Measurements from ENCODE around the gene TRAF3.

DNA sequence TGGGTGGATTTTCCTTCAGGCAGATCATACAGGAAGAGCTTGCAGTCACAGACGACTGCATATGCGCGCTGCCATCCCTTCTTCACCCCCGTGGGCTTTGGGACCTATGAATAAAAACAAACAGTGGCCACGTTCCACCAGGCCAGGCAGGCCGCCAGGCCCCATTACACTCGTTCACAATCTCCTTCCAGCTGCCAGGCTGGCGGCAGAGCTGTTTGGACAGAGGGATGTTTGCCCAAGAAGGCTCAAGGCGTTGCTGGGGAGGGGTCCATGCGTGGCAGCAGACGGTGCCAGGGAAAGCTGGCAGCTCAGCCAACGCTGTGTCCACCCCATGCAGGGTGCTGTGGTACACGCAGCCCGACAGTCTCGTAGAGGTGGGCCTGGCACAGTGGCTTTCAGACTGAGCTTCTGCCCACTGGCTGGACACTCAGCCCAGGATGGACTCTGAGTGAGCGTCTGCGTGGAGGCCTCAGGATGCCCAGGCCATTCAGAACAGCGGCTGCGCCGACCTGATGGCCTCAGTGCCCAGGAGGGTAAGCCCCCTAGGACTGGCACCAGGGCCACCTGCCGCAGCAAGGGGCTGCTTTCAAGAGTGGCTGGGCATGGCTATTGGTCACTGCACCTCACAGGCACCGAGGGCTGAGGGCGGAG, 172.7 kb downstream of the TRAF3 start:
- TF ChIP-seq POLR2AphosphoS5 (IDR thresholded peaks at IDR 0.05; ENCODE audit: low read depth) = no peak
- TF ChIP-seq, protein P1, sequence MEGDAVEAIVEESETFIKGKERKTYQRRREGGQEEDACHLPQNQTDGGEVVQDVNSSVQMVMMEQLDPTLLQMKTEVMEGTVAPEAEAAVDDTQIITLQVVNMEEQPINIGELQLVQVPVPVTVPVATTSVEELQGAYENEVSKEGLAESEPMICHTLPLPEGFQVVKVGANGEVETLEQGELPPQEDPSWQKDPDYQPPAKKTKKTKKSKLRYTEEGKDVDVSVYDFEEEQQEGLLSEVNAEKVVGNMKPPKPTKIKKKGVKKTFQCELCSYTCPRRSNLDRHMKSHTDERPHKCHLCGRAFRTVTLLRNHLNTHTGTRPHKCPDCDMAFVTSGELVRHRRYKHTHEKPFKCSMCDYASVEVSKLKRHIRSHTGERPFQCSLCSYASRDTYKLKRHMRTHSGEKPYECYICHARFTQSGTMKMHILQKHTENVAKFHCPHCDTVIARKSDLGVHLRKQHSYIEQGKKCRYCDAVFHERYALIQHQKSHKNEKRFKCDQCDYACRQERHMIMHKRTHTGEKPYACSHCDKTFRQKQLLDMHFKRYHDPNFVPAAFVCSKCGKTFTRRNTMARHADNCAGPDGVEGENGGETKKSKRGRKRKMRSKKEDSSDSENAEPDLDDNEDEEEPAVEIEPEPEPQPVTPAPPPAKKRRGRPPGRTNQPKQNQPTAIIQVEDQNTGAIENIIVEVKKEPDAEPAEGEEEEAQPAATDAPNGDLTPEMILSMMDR (IDR thresholded peaks at IDR 0.05; ENCODE audit: insufficient read depth, low read length) = no peak
- TF ChIP-seq, protein P2, sequence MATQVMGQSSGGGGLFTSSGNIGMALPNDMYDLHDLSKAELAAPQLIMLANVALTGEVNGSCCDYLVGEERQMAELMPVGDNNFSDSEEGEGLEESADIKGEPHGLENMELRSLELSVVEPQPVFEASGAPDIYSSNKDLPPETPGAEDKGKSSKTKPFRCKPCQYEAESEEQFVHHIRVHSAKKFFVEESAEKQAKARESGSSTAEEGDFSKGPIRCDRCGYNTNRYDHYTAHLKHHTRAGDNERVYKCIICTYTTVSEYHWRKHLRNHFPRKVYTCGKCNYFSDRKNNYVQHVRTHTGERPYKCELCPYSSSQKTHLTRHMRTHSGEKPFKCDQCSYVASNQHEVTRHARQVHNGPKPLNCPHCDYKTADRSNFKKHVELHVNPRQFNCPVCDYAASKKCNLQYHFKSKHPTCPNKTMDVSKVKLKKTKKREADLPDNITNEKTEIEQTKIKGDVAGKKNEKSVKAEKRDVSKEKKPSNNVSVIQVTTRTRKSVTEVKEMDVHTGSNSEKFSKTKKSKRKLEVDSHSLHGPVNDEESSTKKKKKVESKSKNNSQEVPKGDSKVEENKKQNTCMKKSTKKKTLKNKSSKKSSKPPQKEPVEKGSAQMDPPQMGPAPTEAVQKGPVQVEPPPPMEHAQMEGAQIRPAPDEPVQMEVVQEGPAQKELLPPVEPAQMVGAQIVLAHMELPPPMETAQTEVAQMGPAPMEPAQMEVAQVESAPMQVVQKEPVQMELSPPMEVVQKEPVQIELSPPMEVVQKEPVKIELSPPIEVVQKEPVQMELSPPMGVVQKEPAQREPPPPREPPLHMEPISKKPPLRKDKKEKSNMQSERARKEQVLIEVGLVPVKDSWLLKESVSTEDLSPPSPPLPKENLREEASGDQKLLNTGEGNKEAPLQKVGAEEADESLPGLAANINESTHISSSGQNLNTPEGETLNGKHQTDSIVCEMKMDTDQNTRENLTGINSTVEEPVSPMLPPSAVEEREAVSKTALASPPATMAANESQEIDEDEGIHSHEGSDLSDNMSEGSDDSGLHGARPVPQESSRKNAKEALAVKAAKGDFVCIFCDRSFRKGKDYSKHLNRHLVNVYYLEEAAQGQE (IDR thresholded peaks at IDR 0.05; ENCODE audit: insufficient replicate concordance, low read depth) = no peak
- no peak for TF ChIP-seq SPI1 (IDR thresholded peaks at IDR 0.05; ENCODE audit: borderline replicate concordance, low read depth)
- TF ChIP-seq GABPA (IDR thresholded peaks at IDR 0.05; ENCODE audit: low read depth) = no peak

Measured in HL-60 (cell line).